A549 (cell line): ENCODE measurements around the gene IZUMO4. TPM values are rescaled to one million over a fixed set of nuclear protein-coding genes. Genes with fewer than 3 reads are reported as not detected.

Experiments
- ATAC-seq, 2 experiments: fragments of 200-7000 bp in 1 of 2; fragments of >200 bp in 1 of 2; cut with Nextera tagmentation in 1 of 2; cut with Tn5 transposase in 1 of 2; 3 replicates each; pipeline versions ENCODE4 v1.8.0 to v1.9.1; 2018 to 2020; ENCODE audit warnings: mild to moderate bottlenecking in 1 of 2, moderate library complexity in 1 of 2
- CTCF ChIA-PET: fragments of 300-600 bp; sonication (Branson Sonifier 250); formaldehyde crosslinking; extraction: SDS; loops from one replicate; lab custom pipeline; 2021; ENCODE audit warnings: antibody characterized with exemption, inconsistent platforms; lab: Yijun Ruan, JAX
- POLR2A ChIA-PET: fragments of 350-600 bp; formaldehyde crosslinking; extraction: SDS; loops from one replicate; lab custom pipeline; 2021; ENCODE audit warnings: antibody characterized with exemption, inconsistent platforms; lab: Yijun Ruan, JAX
- DNase-seq, 2 experiments: peaks; one replicate each; pipeline versions ENCODE4 v3.0.0 to v3.0.0-alpha.2; 2011 to 2016; ENCODE audit warnings: low read depth in 1 of 2, low spot score in 1 of 2
- FAIRE-seq: peaks from 2 replicates; lab custom pipeline; 2011; peaks lifted over from hg19 to GRCh38; lab: Jason Lieb, UNC
- H3K27ac ChIP-seq, 2 experiments: fragments of >200 bp; sonication (Bioruptor Twin); formaldehyde crosslinking; 3 replicates each; pipeline ENCODE4 v1.5.1; 2016 to 2017
- H3K4me1 ChIP-seq: fragments of >200 bp; sonication (Bioruptor Twin); formaldehyde crosslinking; 3 replicates; pipeline ENCODE4 v1.6.1; 2016
- H3K4me2 ChIP-seq: fragments of >200 bp; sonication (Bioruptor Twin); formaldehyde crosslinking; 3 replicates; pipeline ENCODE4 v1.6.1; 2016
- H3K4me3 ChIP-seq: fragments of >200 bp; sonication (Bioruptor Twin); formaldehyde crosslinking; 3 replicates; pipeline ENCODE4 v1.5.1; 2016
- H3K9me3 ChIP-seq: fragments of >200 bp; sonication (Bioruptor Twin); formaldehyde crosslinking; 3 replicates; pipeline ENCODE4 v1.6.1; 2016
- BCL3 ChIP-seq: fragments of >200 bp; sonication (Bioruptor Twin); formaldehyde crosslinking; IDR thresholded peaks from 3 replicates; pipeline ENCODE4 v1.6.1; 2016
- CBX8 ChIP-seq: fragments of 200-600 bp; sonication (generic); IDR thresholded peaks from 2 replicates; pipeline ENCODE4 v1.6.1; 2016
- CEBPB ChIP-seq, 2 experiments: fragments of >200 bp in 1 of 2; sonication (Bioruptor Twin) in 1 of 2; formaldehyde crosslinking in 1 of 2; IDR thresholded peaks; 2 replicates each; pipeline ENCODE4 v1.6.1; 2012 to 2016
- CHD2 ChIP-seq: fragments of 150-350 bp; IDR thresholded peaks from 2 replicates; pipeline ENCODE4 v1.6.1; 2014; ENCODE audit warnings: low read length; ENCODE audit not compliant: partially characterized antibody
- CHD4 ChIP-seq: fragments of 200-600 bp; sonication (generic); IDR thresholded peaks from 2 replicates; pipeline ENCODE4 v1.6.1; 2016; ENCODE audit warnings: antibody characterized with exemption, mild to moderate bottlenecking, borderline replicate concordance
- EHMT2 ChIP-seq: fragments of 200-600 bp; sonication (generic); IDR thresholded peaks from 2 replicates; pipeline ENCODE4 v1.6.1; 2016; ENCODE audit warnings: antibody characterized with exemption, low read depth, mild to moderate bottlenecking, moderate library complexity
- ELK1 ChIP-seq: fragments of 150-350 bp; IDR thresholded peaks from 2 replicates; pipeline ENCODE4 v1.6.1; 2014; ENCODE audit warnings: low read depth, mild to moderate bottlenecking, low read length
- FOSL2 ChIP-seq, 2 experiments: fragments of 450-650 bp in 1 of 2; fragments of >200 bp in 1 of 2; sonication (Bioruptor Twin) in 1 of 2; formaldehyde crosslinking; IDR thresholded peaks; 2 replicates each; pipeline versions ENCODE4 v1.5.0 to v1.6.1; 2016 to 2020; ENCODE audit warnings: mild to moderate bottlenecking in 1 of 2, moderate library complexity in 1 of 2
- GATA3 ChIP-seq: IDR thresholded peaks from 2 replicates; pipeline ENCODE4 v1.6.1; 2012; ENCODE audit warnings: borderline replicate concordance
- HMGXB4 ChIP-seq: fragments of 250-450 bp; sonication (Bioruptor Pico); IDR thresholded peaks from 2 replicates; pipeline ENCODE4 v1.5.0; 2021; ENCODE audit warnings: mild to moderate bottlenecking, moderate library complexity, borderline replicate concordance
- MAZ ChIP-seq: fragments of 150-350 bp; IDR thresholded peaks from 2 replicates; pipeline ENCODE4 v1.6.1; 2014; ENCODE audit warnings: antibody characterized with exemption, low read depth, low read length, borderline replicate concordance
- NFE2L2 ChIP-seq: fragments of 150-350 bp; conservative IDR thresholded peaks from 2 replicates; pipeline ENCODE4 v1.6.1; 2014; ENCODE audit warnings: low read length
- NPAS2 ChIP-seq: fragments of 250-450 bp; sonication (Bioruptor Pico); IDR thresholded peaks from 2 replicates; pipeline ENCODE4 v1.8.0; 2022; ENCODE audit warnings: mild to moderate bottlenecking, moderate library complexity, borderline replicate concordance
- NR3C1 ChIP-seq: fragments of >200 bp; sonication (Bioruptor Twin); formaldehyde crosslinking; IDR thresholded peaks from 3 replicates; pipeline ENCODE4 v1.6.1; 2017
- RCOR1 ChIP-seq: fragments of 150-350 bp; IDR thresholded peaks from 2 replicates; pipeline ENCODE4 v1.6.1; 2014; ENCODE audit warnings: antibody characterized with exemption, low read length, low read depth
- SREBF2 ChIP-seq: fragments of 450-650 bp; IDR thresholded peaks from 2 replicates; pipeline ENCODE4 v1.6.1; 2014; ENCODE audit warnings: mild to moderate bottlenecking, moderate library complexity
- ZSCAN20 ChIP-seq: fragments of 250-450 bp; sonication (Bioruptor Pico); IDR thresholded peaks from 2 replicates; pipeline ENCODE4 v1.8.0; 2022; ENCODE audit warnings: mild to moderate bottlenecking, moderate library complexity
- WGBS: methylation state at CpG from one replicate; pipeline ENCODE4 v1.1.6; 2017; ENCODE audit errors: missing lambda C conversion rate; 5-methylcytosine and 5-hydroxymethylcytosine counted together
- polyA plus RNA-seq, 4 experiments: library from polyadenylated mRNA; depleted of rRNA in 3 of 4; stranded (reverse); fragments of >200 nt; fragmentation: RNase III in 1 of 4; extraction: RNeasy Plus Mini Kit Qiagen cat#74134 plus additional on column Dnase treatment in 1 of 4; gene quantifications; 2 replicates in 3 of 4; 3 replicates in 1 of 4; pipeline ENCODE4 v1.2.3, GENCODE V29; 2011 to 2017

IZUMO4 gene
- polyA plus RNA-seq, 2 of the 4 experiments (the other 2 are of a cell fraction) = 0.36 to 1.0 TPM

GRCh38 chr19:2070436-2070827 lies 26.3 kb upstream of the IZUMO4 start:
- H3K4me3 ChIP-seq = no peak overlapping the region
- H3K4me2 ChIP-seq = no peak overlapping the region
- H3K9me3 ChIP-seq = no peaks in the 10 kb centered on the region
- no peak for DNase-seq
- ChIA-PET POLR2A (no interaction called here), CTCF (interaction anchor here (0.5 to 4.3 kb wide), 32 partner anchors 8 to 966 kb away, joined by 3 to 45 read pairs (median 6); no protein-coding TSS in a partner anchor)
- FAIRE-seq = no peak
- H3K27ac ChIP-seq = no peak overlapping the region
- WGBS = 92% methylated on average over 10 of the region's 10 CpGs
- TF ChIP-seq GATA3 (no peak), HMGXB4 (CRISPR knock-in tag) (no peak), CBX8 (no peak), BCL3 (no peak), ELK1 (no peak), SREBF2 (no peak), MAZ (no peak), NFE2L2 (no peak), NR3C1 (no peak), EHMT2 (no peak)
- no peak for ATAC-seq
- 0 out of 3 replicates have a peak, but pooled peaks cover 3% of the 10 kb centered on the region for H3K4me1 ChIP-seq

- DNase-seq (no peak), FAIRE-seq (no peak), ATAC-seq (no peak)
- no peaks in the 10 kb centered on the region for H3K9me3 ChIP-seq
- WGBS = 86% methylated on average over 19 of the region's 19 CpGs
- CTCF ChIA-PET = interaction anchor here (0.6 to 4.3 kb wide), 6 partner anchors 18 to 63 kb away, joined by 3 to 45 read pairs (median 6); no protein-coding TSS in a partner anchor
- TF ChIP-seq CHD2 = no peak
- TF ChIP-seq NPAS2 = no peak
- no peak overlapping the region for H3K4me2 ChIP-seq
- no peak overlapping the region for H3K4me3 ChIP-seq
- POLR2A ChIA-PET = no interaction called here
- H3K27ac ChIP-seq = no peak overlapping the region
- 0 out of 3 replicates have a peak, but pooled peaks cover 3% of the 10 kb centered on the region for H3K4me1 ChIP-seq
These were observed 25.6 kb upstream of the IZUMO4 start for GRCh38 chr19:2070986-2071673.

GRCh38 chr19:2072757-2073551 lies 23.8 kb upstream of the IZUMO4 start:
- FAIRE-seq (no peak), DNase-seq (no peak), ATAC-seq (no peak)
- Histone ChIP-seq H3K4me3 (no peak overlapping the region), H3K9me3 (no peaks in the 10 kb centered on the region), H3K4me2 (no peak overlapping the region), H3K4me1 (0 out of 3 replicates have a peak, but pooled peaks cover 3% of the 10 kb centered on the region), H3K27ac (no peak overlapping the region)
- POLR2A ChIA-PET = no interaction called here
- CTCF ChIA-PET = interaction anchor here (1.4 kb wide), 1 partner anchor 17 kb away, joined by 3 read pairs; no protein-coding TSS in a partner anchor
- WGBS = 90% methylated on average over 24 of the region's 32 CpGs
- TF ChIP-seq CEBPB (IDR thresholded peaks at IDR 0.05) (no peak), CHD2 (no peak), CHD4 (no peak), ZSCAN20 (CRISPR knock-in tag) (no peak), RCOR1 (no peak), FOSL2 (IDR thresholded peaks at IDR 0.05) (no peak), FOSL2 (CRISPR knock-in tag; IDR thresholded peaks at IDR 0.05) (no peak)
